GM12892 (cell line): ENCODE data around the gene DYRK1A.

Experiments used
- POLR2A ChIP-seq: IDR thresholded peaks from 2 replicates; pipeline ENCODE4 v1.6.1; 2011; ENCODE audit warnings: low read depth, low read length, control low read depth
- POLR2AphosphoS5 ChIP-seq: IDR thresholded peaks from 2 replicates; pipeline ENCODE4 v1.6.1; 2011; ENCODE audit warnings: low read depth, low read length, control low read depth
- TAF1 ChIP-seq: IDR thresholded peaks from 2 replicates; pipeline ENCODE4 v1.6.1; 2011; ENCODE audit warnings: low read depth, mild to moderate bottlenecking, control low read depth, low read length, borderline replicate concordance

DNA sequence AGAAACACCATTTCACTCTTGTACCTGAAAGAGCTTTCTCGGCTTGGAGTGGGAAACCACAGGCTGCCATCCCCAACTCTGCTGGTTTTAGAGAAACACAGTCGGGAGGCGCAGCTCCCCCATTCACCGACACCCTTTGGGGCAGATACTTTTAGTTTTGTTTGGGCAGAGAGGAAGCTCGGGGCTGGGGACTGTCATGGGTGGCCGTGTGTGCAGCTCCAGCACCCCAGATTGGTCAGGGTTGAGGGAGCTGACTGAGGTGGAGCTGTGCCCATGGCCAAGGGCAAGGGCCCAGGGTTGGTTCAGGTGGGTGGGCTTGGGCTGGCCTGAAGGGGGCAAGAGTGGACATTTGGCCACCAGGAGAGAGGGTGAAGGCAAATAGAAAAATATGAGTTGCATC, 163.1 kb downstream of the DYRK1A start:
- no peak for TF ChIP-seq POLR2A
- TF ChIP-seq TAF1: no peak
- no peak for TF ChIP-seq POLR2AphosphoS5
